ENCODE results near the gene BRAP.
"Not testable (repeated sequence)": the region's sequence is repeated elsewhere in the genome, so short reads cannot be mapped to it uniquely, and the experiment has no call there.

GRCh38 chr12:111617841-111618240 lies 67.9 kb downstream of the BRAP start:
- not testable (repeated sequence) for TF ChIP-seq EZH2phosphoT487 (IDR thresholded peaks at IDR 0.05; ENCODE audit: borderline replicate concordance, low read depth, low read length); CTCF (conservative IDR thresholded peaks at IDR 0.05; ENCODE audit: low read length)

Measured in OCI-LY7 (cell line).